ENCODE results near the gene FAM168A.

The FAM168A gene

DNA sequence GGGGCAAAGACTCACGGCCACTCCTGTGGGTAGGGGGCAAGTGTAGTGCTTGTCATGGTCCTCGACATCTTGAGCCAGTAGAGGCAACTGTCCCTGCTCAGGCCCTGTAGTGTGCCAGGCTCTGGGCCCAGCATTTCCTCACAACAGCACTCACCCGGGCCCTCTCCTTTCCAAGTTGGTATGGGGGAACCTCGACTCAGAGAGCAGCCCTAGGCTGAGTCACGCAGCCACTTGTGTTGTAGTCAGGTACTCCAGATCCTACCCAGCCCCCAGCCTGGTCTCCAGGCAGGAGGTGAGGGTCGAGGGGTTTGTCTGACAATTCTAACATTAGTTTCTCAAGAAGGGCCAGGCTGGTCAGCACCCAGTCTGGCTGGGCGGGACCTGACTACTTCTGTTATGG lies 217.6 kb downstream of the FAM168A start:
- in situ Hi-C loops (cut with MboI; ENCODE audit: low sequenced_read_pairs) = no loop called here

DNA sequence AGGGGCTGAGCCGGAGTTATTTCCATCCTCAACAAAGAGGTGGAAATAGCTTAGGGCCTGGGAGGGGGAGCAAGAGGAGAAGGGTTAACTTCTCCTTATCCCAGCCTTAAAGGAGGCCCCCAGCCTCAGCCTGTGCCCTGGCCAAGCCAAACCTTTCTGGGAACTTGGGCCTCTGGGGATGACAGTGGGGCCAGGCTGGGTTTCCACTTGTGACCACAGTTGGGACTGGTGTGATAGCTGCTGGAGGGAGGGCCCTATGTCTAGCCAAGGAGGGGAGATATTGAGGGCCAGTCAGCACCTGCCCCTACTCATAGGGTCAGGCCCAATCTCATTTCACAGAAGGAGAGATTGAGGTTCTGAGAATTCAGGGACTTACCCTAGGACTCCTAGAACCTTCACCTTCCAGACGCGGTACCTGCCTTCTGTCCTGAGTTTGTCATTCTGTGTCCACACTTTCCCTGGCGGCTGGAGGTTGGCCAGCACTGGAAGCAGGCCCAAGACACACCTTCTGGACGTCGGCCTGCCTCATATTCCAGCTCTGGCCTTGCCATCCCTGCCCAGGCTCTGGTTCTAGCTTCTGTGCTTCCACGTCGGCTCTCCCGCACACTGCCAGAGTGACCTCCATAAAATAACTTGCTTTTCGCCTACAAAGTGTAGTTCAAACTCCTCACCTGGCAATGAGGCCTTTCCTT lies 218.6 kb downstream of the FAM168A start:
- in situ Hi-C loops (cut with MboI; ENCODE audit: low sequenced_read_pairs) = no loop called here

DNA sequence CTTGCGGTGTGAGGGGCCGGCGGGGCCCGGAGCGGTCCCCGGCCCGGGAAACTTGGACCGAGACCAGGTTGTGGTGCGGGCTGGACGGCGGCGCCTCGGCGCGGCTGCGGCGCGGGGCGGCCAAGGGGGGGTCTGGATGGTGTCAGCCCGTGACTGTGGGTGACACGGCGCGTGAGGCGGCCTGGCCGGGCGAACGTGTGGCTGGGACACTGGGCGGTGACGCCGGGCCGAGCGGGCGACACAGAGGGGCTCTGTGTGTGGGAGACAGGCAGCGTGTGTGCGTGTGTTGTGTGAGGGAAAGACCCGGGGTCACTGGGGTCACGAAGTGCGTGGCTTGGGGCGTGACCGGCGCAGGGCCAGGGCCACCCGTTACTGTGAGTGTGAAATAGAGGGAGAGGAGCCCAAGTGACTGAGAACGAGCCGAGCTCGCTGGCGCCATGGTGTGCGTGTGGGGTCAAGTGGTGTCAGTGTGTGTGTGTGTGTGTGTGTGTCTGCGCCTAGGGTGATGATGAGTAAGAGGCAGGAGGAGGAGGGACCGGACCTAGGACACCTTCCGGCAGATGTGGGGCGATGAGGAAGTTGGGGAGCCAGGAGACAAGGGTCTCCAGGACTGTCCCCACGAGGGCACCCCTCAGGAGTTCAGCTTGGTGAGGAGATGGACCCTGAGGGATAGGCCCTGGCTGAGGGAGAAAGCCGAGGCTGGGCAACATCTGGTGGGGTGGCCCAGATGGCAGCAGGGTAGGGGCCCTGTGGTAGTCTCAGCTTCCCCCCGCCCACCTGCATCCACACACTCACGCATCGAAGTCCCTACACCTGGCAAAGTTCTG lies 220.9 kb downstream of the FAM168A start:
- in situ Hi-C loops (cut with MboI; ENCODE audit: low sequenced_read_pairs) = no loop called here

DNA sequence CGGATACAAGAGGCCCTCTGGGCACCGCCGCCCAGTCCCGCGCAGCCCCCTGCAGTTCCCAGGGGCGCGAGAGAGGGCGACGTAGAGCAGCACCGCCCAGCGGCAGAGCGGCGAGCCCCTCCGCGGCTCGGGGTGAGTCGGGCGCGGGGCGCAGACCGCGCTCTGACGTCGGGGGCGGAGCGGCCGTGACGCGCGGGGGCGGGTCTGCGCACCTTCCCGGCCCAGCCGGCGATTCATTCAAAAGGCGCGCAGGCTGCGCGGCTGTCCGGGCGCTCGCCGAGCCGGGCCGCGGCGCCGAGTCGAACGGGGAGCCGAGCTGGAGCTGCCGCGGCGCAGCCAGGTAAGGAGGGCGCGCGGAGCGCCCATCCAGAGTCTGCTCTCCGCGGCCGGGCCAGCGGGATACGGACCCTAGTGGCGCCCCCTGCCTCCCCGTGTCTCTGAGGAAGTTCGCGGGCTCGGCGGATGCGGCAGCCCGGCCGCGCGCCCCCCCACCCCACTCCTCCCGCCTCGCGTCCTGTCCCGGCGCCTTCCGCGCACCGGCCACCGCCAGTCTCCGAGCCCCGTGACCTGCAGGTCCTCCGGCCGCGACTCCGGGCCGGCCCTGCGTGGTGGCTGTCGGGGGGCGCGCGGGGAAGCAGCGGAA lies 221.6 kb downstream of the FAM168A start, which contains the start of gene RELT:
Gene RELT, plus strand, starts transcription at position 240 of the 643 bp plus-strand sequence. CDS start 12,738 bp downstream, outside the sequence.
- in situ Hi-C loops (cut with MboI; ENCODE audit: low sequenced_read_pairs) = no loop called here

DNA sequence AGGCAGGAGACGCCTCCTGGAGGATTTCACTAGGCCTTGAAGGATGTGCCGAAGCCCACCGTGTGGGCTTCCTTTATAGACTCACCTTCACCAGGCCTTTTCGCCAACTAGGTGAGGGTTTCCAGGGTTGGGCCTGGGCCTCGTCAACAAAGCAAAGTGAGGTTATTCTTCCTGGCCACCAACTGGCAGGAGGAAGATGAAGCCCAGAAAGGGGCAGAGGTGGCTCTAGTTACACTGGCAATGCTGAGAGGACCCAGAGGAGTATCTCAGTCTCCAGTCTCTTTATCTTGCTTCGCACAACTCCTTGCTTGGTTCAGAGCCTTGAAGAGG lies 222.1 kb downstream of the FAM168A start:
- in situ Hi-C loops (cut with MboI; ENCODE audit: low sequenced_read_pairs) = no loop called here

DNA sequence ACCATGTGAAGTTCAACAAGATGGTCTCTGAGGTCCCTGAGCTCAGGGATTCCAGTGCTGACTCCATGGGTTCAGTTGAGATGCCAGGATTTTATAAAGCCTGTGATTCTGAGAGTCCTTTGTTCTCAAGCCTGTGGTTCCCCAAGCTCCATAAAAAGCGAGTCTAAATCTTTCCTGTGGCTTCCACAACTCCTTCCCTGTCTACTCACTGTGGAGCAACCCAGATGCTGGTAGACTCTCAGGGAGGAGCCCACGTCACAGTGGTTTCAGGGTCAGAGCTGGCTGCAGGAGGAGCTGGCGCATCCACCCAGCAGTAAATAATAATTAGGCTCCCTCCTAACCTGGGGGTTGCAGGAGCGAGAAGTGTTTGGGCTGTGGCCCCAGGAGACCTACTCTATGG lies 223.8 kb downstream of the FAM168A start:
- in situ Hi-C loops (cut with MboI; ENCODE audit: low sequenced_read_pairs) = no loop called here

DNA sequence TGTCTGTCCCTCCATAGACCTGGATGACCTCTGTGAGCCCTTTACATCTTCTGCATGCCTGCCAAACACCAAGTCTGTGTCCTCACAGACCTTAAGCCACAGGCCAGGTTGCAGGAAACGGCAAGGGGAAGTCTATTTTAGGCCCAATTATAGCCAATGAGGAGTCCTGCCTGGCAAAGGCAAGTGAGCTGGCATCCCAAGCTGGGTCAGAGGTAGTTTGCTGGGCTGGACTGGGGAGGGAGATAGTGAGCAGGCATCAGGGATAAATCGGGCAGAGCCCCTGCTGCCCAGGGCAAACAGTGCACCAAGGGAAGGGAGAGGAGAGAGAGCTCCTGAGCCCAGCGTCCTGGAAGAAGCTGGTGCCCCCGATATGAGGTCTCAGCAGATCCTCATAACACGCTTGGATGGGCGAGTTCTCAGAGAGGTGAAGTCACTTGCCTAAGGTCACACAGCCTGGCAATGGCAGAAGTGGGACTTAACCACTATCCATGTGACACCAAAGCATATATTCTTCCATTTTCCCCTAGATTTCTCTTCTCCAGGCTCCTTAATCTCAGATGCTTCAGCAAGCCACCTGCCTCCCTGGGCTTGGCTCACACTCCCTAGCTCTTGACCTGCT lies 225.4 kb downstream of the FAM168A start:
- in situ Hi-C loops (cut with MboI; ENCODE audit: low sequenced_read_pairs) = no loop called here

DNA sequence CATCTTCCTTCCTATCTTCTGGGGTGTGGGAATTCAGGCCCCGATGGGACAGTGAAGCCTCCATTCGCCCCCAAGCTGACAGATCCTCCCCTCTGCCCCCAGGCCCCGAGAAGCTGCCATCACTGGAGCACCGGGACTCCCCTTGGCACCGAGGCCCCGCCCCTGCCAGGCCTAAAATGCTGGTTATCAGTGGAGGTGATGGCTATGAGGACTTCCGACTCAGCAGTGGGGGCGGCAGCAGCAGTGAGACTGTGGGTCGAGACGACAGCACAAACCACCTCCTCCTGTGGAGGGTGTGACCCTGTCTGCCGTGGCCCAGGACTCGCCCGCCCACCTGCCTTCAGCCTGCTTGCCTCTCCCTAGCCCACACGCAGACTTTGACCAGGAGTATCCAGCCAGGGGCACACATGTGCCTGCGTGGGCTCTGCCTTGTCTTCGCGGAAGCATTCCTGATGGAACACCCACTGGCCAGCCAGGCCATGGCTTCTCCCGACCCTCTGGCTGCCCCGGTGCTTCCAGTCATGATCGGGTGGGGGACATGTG lies 230.4 kb downstream of the FAM168A start:
- in situ Hi-C loops (cut with MboI; ENCODE audit: low sequenced_read_pairs) = no loop called here

DNA sequence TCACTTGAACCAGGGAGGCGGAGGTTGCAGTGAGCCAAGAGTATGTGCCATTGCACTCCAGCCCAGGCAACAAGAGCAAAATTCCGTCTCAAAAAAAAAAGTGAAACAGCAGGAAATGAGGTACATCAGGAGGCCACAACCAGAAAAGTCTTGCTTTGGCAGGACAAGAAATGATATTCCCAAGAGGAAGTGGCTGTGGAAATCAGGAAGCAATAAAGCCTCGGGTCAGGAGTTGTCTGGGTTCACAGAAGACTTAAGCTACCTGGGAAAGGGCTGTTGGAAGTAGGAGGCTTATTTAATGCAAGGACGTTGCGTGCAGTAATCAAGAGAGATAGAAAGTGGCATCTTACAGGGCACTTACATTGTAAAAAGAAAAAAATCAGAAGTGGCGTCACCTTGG lies 231.0 kb downstream of the FAM168A start:
- in situ Hi-C loops (cut with MboI; ENCODE audit: low sequenced_read_pairs) = no loop called here

DNA sequence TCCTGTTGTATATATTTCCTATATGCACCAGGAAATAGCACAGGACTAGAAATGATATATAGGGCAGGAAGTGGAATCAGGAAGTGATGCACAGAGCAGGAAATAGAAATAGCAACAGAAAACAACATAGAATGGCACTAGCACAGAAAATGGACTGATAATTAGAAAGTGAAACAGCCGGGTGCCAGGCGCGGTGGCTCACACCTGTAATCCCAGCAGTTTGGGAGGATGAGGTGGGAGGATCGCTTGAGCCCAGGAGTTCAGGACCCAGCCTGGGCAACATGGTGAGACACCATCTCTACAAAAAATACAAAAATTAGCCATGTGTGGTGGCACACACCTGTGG lies 231.7 kb downstream of the FAM168A start:
- in situ Hi-C loops (cut with MboI; ENCODE audit: low sequenced_read_pairs) = no loop called here

DNA sequence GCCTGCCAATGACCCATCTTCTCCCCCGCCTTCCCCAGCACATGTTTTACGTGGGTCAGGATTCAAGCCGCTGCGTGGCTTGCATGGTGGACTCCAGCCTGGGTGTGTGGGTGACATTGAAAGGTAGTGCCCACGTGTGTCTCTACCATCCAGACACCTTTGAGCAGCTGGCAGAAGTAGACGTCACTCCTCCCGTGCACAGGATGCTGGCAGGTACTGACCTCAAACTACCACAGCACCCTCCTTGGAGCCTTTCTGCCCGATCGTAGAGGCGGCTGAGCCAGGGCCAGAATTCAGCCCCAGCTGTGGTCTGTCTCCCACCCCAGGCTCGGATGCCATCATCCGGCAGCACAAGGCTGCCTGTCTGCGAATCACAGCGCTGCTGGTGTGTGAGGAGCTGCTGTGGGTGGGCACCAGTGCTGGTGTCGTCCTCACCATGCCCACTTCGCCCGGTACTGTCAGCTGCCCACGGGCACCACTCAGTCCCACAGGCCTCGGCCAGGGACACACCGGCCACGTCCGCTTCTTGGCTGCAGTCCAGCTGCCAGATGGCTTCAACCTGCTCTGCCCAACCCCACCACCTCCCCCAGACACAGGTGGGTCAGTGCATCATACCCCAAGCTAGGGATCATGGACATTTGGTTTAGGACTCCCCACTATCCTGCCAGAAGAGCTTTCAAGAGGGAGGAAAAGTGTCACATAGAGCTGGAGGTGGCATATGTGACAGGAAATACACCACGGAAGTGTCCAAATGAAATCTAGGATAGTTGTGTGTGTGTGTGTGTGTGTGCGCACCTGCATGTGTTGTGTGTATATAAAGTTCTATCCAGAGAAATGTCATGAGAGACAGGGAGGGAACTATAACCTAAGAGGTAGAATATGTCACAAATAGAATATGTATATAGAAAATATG lies 232.3 kb downstream of the FAM168A start:
- in situ Hi-C loops (cut with MboI; ENCODE audit: low sequenced_read_pairs) = no loop called here

DNA sequence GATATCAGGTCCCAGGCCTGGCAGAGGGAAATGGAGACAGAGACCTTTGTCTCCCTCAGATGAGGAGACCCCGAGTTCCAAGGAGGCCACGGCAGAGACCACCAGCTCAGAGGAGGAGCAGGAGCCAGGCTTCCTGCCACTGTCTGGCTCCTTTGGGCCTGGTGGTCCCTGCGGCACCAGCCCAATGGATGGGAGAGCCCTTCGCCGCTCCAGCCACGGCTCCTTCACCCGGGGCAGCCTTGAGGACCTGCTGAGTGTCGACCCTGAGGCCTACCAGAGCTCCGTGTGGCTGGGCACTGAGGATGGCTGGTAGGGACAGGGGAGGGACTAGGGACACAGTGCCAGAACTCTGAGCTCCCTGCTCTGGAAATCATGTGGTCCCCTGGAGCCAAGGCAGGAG lies 234.8 kb downstream of the FAM168A start:
- in situ Hi-C loops (cut with MboI; ENCODE audit: low sequenced_read_pairs) = no loop called here

DNA sequence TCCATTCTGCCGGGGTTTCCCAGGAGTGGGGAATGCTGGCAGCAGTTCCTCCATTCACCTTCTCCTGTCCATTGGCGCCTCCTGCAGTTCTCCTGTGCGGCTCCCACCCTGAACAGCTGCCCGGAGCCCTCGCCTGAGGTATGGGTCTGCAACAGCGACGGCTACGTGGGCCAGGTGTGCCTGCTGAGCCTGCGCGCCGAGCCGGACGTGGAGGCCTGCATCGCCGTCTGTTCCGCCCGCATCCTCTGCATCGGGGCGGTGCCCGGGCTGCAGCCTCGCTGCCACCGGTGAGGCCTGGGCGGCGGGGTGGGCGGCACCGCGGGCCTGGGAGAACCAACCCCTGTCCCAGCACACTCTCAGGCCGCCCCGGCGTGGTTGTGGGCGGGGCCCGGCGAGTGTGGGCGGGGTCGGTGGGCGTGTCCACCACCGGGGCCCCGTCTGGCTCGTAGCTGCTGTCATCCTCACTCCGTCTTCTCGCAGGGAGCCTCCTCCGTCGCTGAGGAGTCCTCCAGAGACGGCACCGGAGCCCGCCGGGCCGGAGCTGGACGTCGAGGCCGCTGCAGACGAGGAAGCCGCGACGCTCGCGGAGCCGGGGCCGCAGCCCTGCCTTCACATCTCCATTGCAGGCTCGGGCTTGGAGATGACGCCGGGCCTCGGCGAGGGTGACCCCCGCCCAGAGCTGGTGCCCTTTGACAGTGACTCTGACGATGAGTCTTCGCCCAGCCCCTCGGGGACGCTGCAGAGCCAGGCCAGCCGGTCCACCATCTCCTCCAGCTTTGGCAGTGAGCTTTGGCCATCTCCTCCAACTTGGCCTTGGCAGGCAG lies 235.7 kb downstream of the FAM168A start:
- in situ Hi-C loops (cut with MboI; ENCODE audit: low sequenced_read_pairs) = no loop called here

DNA sequence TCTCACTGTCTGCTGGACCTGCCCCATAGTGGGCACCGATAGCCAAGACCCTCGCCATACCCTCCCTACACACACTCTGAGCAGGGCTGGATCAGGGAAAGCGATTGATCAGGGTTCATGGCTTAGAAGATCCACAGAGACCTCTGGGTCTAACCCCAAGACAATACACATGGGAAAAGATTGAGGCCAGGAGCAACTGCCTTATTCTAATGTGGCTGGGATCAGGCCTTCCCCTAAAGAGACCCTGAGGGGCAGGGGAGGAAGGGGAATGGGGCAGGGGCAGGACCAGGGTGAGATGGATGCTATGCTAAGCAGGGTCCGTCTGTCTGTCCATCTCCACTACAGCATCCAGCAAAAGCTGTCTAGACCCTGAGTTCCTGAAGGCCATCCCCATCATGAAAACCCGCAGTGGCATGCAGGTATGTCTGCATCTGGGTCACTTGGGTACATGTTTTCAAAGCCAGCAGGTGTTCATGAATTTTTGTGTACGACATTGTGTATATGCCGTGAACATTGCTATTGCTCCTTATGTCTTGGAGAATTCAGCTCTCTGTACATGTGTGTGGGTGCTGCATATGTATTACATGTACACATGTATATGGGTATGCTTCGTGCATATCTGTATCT lies 237.1 kb downstream of the FAM168A start:
- in situ Hi-C loops (cut with MboI; ENCODE audit: low sequenced_read_pairs) = no loop called here

DNA sequence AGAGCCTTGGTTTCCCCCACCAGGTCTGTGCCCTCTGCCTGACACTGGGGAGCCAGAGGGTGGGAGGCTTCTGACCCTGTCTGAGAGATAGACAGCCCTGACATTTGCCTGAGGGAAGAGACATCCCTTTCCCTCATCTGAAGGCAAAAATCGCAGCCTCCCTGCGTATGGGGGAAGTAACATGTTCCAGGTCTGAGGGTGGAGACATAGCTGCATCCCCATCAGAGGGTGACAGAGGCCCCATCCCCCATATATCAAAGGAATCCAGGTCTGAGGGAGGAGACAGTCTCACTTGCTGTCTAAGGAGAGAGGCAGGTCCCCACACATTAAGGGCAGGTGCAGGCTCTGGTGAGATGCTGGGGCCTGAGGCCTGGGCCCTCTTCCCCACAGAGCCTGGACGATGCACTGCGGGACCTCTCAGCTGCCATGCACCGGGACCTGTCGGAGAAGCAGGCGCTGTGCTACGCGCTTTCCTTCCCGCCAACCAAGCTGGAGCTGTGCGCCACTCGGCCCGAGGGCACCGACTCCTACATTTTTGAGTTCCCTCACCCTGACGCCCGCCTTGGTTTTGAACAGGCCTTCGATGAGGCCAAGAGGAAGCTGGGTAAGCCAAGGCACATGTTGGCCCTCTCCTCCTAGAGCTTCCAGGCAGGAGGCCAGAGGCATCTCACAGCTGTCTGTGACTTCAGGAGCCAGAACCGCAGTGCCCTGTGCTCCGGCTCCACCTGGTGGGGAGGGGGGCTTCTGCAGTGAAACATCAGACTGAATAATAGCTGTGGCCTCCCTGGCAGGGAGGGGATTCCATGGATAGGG lies 237.8 kb downstream of the FAM168A start:
- in situ Hi-C loops (cut with MboI; ENCODE audit: low sequenced_read_pairs) = no loop called here

DNA sequence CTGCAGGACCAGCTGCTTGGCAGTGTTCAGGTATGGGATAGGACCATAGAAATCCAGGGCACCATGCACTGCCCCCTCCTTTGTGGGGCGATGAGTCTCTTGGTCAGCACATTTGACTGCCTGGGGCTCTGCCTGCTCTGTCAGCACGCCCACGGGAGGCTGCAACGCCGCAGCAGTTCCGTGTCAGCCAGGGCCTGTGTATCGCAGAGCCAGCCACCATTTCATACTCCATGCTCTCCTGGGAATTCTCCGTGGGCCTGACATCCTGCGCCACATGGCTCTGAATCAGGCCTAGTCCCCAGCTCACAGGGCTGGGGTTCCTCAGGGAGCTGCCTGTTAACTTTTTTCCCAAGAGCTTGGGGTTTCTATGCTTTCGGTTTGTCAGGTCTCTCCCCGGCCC lies 238.6 kb downstream of the FAM168A start:
- in situ Hi-C loops (cut with MboI; ENCODE audit: low sequenced_read_pairs) = no loop called here

DNA sequence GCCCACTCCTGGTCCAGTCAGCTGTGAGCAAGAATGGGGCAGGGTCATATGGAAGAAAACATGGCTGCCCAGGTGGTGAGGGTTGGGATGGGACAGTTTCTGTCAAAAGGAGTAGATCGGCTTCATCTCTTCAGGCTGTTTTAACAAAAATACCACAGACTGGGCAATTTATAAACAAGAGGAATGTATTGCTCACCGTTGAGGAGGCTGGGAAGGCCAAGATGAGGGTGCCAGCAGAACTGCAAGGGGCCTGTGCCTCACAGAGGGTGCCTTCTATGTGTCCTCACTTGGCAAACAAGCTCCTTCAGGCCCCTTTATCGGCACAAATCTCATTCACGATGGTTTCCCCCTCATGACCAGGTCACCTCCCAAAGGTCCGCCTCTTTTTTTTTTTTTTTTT lies 239.8 kb downstream of the FAM168A start:
- in situ Hi-C loops (cut with MboI; ENCODE audit: low sequenced_read_pairs) = no loop called here
